ENCODE results near the gene TIMMDC1. TPM values are rescaled to one million over a fixed set of nuclear protein-coding genes. Genes with fewer than 3 reads are reported as not detected.

The TIMMDC1 gene
- total and polyA plus RNA-seq, 9 of the 15 experiments (the other 6 are each of a cell fraction or from before 2014, with no cell fraction given), result 62.1 to 226 (median 86.6) TPM

- TF ChIP-seq DMBX1 (CRISPR knock-in tag; IDR thresholded peaks at IDR 0.05; ENCODE audit: borderline replicate concordance), result no peak
- no peak for TF ChIP-seq BMI1 (IDR thresholded peaks at IDR 0.05; ENCODE audit: low read length)
- TF ChIP-seq SMARCA5 (IDR thresholded peaks at IDR 0.05), result no peak
- no peak for TF ChIP-seq FIP1L1 (IDR thresholded peaks at IDR 0.05; ENCODE audit: low read depth, low read length, poor library complexity, severe bottlenecking)
- TF ChIP-seq TCF7 (IDR thresholded peaks at IDR 0.05; ENCODE audit: borderline replicate concordance), result no peak
- TF ChIP-seq ASH1L (IDR thresholded peaks at IDR 0.05; ENCODE audit: borderline replicate concordance, low read depth, partially characterized antibody), result no peak
- no peak for TF ChIP-seq DNMT1 (IDR thresholded peaks at IDR 0.05)
- no peak for TF ChIP-seq JUNB (CRISPR knock-in tag; conservative IDR thresholded peaks at IDR 0.05)
- TF ChIP-seq JUND (IDR thresholded peaks at IDR 0.05; ENCODE audit: borderline replicate concordance, low read depth, low read length), result no peak; the same call in 1 of the 2 replicates
- no peak; the same call in 2 of the 3 replicates for TF ChIP-seq JUND (tag; IDR thresholded peaks at IDR 0.05; ENCODE audit: borderline replicate concordance, low read depth, low read length)
- peak; percentile 39; the same call in 1 of the 2 replicates for TF ChIP-seq TOE1 (IDR thresholded peaks at IDR 0.05; ENCODE audit: borderline replicate concordance)
- TF ChIP-seq TOE1 (CRISPR knock-in tag; IDR thresholded peaks at IDR 0.05; ENCODE audit: borderline replicate concordance, low read depth), result no peak
- TF ChIP-seq NEUROD1 (IDR thresholded peaks at IDR 0.05; ENCODE audit: borderline replicate concordance, low read depth, low read length, partially characterized antibody), result no peak
- no peak for TF ChIP-seq KAT8 (IDR thresholded peaks at IDR 0.05; ENCODE audit: low read depth)
- no peak for TF ChIP-seq PURB (CRISPR knock-in tag; IDR thresholded peaks at IDR 0.05; ENCODE audit: low read depth)
- peak; percentile 85 for TF ChIP-seq HCFC1 (IDR thresholded peaks at IDR 0.05; ENCODE audit: low read depth, low read length)
- no peak for TF ChIP-seq CBX5 (IDR thresholded peaks at IDR 0.05; ENCODE audit: borderline replicate concordance, low read depth)
- TF ChIP-seq CCNT2 (IDR thresholded peaks at IDR 0.05; ENCODE audit: borderline replicate concordance, extremely low read depth, insufficient read length, low read depth, low read length), result peak; percentile 51
- no peak for TF ChIP-seq MXD1 (CRISPR knock-in tag; IDR thresholded peaks at IDR 0.05; ENCODE audit: borderline replicate concordance, poor library complexity, severe bottlenecking)
- TF ChIP-seq SIRT6 (IDR thresholded peaks at IDR 0.05; ENCODE audit: low read depth, low read length), result no peak
- no peak for TF ChIP-seq ZNF165 (CRISPR knock-in tag; IDR thresholded peaks at IDR 0.05; ENCODE audit: borderline replicate concordance)
- TF ChIP-seq ATF4 (CRISPR knock-in tag; IDR thresholded peaks at IDR 0.05), result no peak
- TF ChIP-seq TGIF2 (CRISPR knock-in tag; IDR thresholded peaks at IDR 0.05), result no peak
- no peak for TF ChIP-seq KHSRP (IDR thresholded peaks at IDR 0.05)
- TF ChIP-seq NFE2L1 (tag; IDR thresholded peaks at IDR 0.05; ENCODE audit: borderline replicate concordance, low read depth), result no peak
These were observed at the start of gene TIMMDC1 (continued) for GRCh38 chr3:119498186-119499011.
